ENCODE measurements around the gene ROR2.

ROR2 gene

GRCh38 chr9:91899219-91899563 lies 50.8 kb downstream of the ROR2 start:
- DNase-seq: no peak

GRCh38 chr9:91898451-91899218 lies 51.4 kb downstream of the ROR2 start:
- DNase-seq: no peak

GRCh38 chr9:91897201-91897600 lies 52.8 kb downstream of the ROR2 start:
- no peak for DNase-seq

GRCh38 chr9:91896513-91897121 lies 53.4 kb downstream of the ROR2 start:
- DNase-seq: no peak

- no peak for DNase-seq
These were observed 53.9 kb downstream of the ROR2 start for GRCh38 chr9:91896097-91896496.

GRCh38 chr9:91894536-91894935 lies 55.5 kb downstream of the ROR2 start:
- no peak for DNase-seq

- DNase-seq: no peak
These were observed 56.0 kb downstream of the ROR2 start for GRCh38 chr9:91894023-91894422.

- DNase-seq: no peak
These were observed 58.1 kb downstream of the ROR2 start for GRCh38 chr9:91891915-91892314.

- DNase-seq: no peak
These were observed 59.4 kb downstream of the ROR2 start for GRCh38 chr9:91890662-91891061.

- DNase-seq: no peak
These were observed 60.7 kb downstream of the ROR2 start for GRCh38 chr9:91889161-91889911.

GRCh38 chr9:91886414-91887076 lies 63.5 kb downstream of the ROR2 start:
- no peak for DNase-seq

GRCh38 chr9:91885746-91886413 lies 64.1 kb downstream of the ROR2 start:
- DNase-seq: no peak

- DNase-seq: no peak
These were observed 65.0 kb downstream of the ROR2 start for GRCh38 chr9:91884696-91885687.

GRCh38 chr9:91884153-91884552 lies 65.9 kb downstream of the ROR2 start:
- no peak for DNase-seq

- DNase-seq: no peak
These were observed 66.5 kb downstream of the ROR2 start for GRCh38 chr9:91883503-91883902.

GRCh38 chr9:91882627-91883026 lies 67.4 kb downstream of the ROR2 start:
- no peak for DNase-seq

GRCh38 chr9:91880378-91880972 lies 69.6 kb downstream of the ROR2 start:
- no peak for DNase-seq

- no peak for DNase-seq
These were observed 70.8 kb downstream of the ROR2 start for GRCh38 chr9:91879231-91879630.

- DNase-seq: no peak
These were observed 76.4 kb downstream of the ROR2 start for GRCh38 chr9:91873637-91874051.

GRCh38 chr9:91868732-91869391 lies 81.2 kb downstream of the ROR2 start:
- no peak for DNase-seq

GRCh38 chr9:91867740-91868139 lies 82.3 kb downstream of the ROR2 start:
- DNase-seq: no peak
